B cell (primary cell): ENCODE measurements around the gene CTNND1. TPM values are rescaled to one million over a fixed set of nuclear protein-coding genes. Genes with fewer than 3 reads are reported as not detected.
A peak's percentile ranks its signal among the peaks of the same experiment; 100 is the strongest.

Experiments used
- ATAC-seq: fragments of 200-7000 bp; cut with Tn5 transposase; one replicate; pipeline ENCODE4 v1.10.0; 2021; ENCODE audit warnings: low read depth, mild to moderate bottlenecking, moderate number of reproducible peaks, moderate library complexity
- CTCF ChIA-PET: fragments of 350-600 bp; sonication (Branson Sonifier 250); formaldehyde crosslinking; loops from one replicate; lab custom pipeline; 2021; ENCODE audit warnings: antibody characterized with exemption, inconsistent platforms; lab: Charles Lee
- POLR2A ChIA-PET: fragments of 350-600 bp; sonication (Branson Sonifier 250); formaldehyde crosslinking; loops from one replicate; lab custom pipeline; 2021; ENCODE audit warnings: antibody characterized with exemption; lab: Charles Lee
- DNase-seq: peaks from one replicate; pipeline ENCODE4 v3.0.0; 2013
- H2AFZ ChIP-seq: 2 replicates; pipeline ENCODE4 v1.6.1; 2012; ENCODE audit warnings: mild to moderate bottlenecking, low read depth, low read length; ENCODE audit not compliant: insufficient read depth, poor library complexity, severe bottlenecking
- H3K27ac ChIP-seq, 2 donors: 1 replicate in 1 of 2; 2 replicates in 1 of 2; pipeline ENCODE4 v1.5.1; 2012 to 2013; ENCODE audit warnings: low read length in 2 of 2, mild to moderate bottlenecking in 2 of 2, moderate library complexity in 1 of 2
- H3K27me3 ChIP-seq, 4 experiments: fragments of 200-600 bp in 1 of 4; sonication (generic) in 1 of 4; replicated peaks in 1 of 4; 1 replicate in 2 of 4; 2 replicates in 2 of 4; pipeline versions ENCODE4 v1.6.1 to v1.7.0; 2013 to 2016; ENCODE audit warnings: low read length in 3 of 4, mild to moderate bottlenecking in 2 of 4, mixed read lengths in 1 of 4, moderate library complexity in 1 of 4; ENCODE audit not compliant: insufficient read depth in 4 of 4, control insufficient read depth in 3 of 4; ENCODE audit errors: control extremely low read depth in 1 of 4
- H3K36me3 ChIP-seq, 2 experiments: replicated peaks in 1 of 2; 1 replicate in 1 of 2; 2 replicates in 1 of 2; pipeline versions ENCODE4 v1.6.1 to v1.7.1; 2013; ENCODE audit warnings: low read length in 1 of 2; ENCODE audit not compliant: insufficient read depth in 2 of 2, control insufficient read depth in 1 of 2; ENCODE audit errors: control extremely low read depth in 1 of 2, extremely low read depth in 1 of 2
- H3K4me1 ChIP-seq, 2 donors: fragments of 200-600 bp in 1 of 2; sonication (generic) in 1 of 2; 1 replicate in 1 of 2; 2 replicates in 1 of 2; pipeline versions ENCODE4 v1.5.1 to v1.6.1; 2013 to 2017; ENCODE audit warnings: low read length in 2 of 2; ENCODE audit not compliant: control insufficient read depth in 2 of 2, insufficient read depth in 2 of 2
- H3K4me2 ChIP-seq: replicated peaks from 2 replicates; pipeline ENCODE3; 2012; ENCODE audit warnings: mild to moderate bottlenecking, low read depth, low read length; ENCODE audit not compliant: poor library complexity, severe bottlenecking
- H3K4me3 ChIP-seq, 5 experiments: fragments of 200-600 bp in 1 of 5; sonication (generic) in 1 of 5; 1 replicate in 3 of 5; 2 replicates in 2 of 5; pipeline versions ENCODE4 v1.5.1 to v1.7.0; 2011 to 2016; ENCODE audit warnings: low read length in 4 of 5, mild to moderate bottlenecking in 4 of 5, low read depth in 2 of 5, control low read depth in 1 of 5, moderate library complexity in 1 of 5; ENCODE audit not compliant: insufficient read depth in 1 of 5; ENCODE audit errors: control extremely low read depth in 1 of 5, extremely low read depth in 1 of 5
- H3K79me2 ChIP-seq: fragments of 200-600 bp; sonication (generic); one replicate; pipeline ENCODE4 v1.6.0; 2016; ENCODE audit warnings: low read length; ENCODE audit not compliant: control insufficient read depth, insufficient read depth
- H3K9ac ChIP-seq: fragments of 200-600 bp; sonication (generic); 2 replicates; pipeline ENCODE4 v1.6.1; 2017; ENCODE audit warnings: mild to moderate bottlenecking, low read length, moderate library complexity
- H3K9me3 ChIP-seq, 3 donors: one replicate each; pipeline versions ENCODE4 v1.6.1 to v1.7.1; 2013; ENCODE audit warnings: low read length in 2 of 3; ENCODE audit not compliant: control insufficient read depth in 2 of 3, insufficient read depth in 1 of 3; ENCODE audit errors: control extremely low read depth in 1 of 3
- H4K20me1 ChIP-seq: 2 replicates; pipeline ENCODE4 v1.6.0; 2012; ENCODE audit warnings: mild to moderate bottlenecking, low read length; ENCODE audit not compliant: insufficient read depth, control insufficient read depth, poor library complexity, severe bottlenecking
- H3K27ac Mint-ChIP-seq: one replicate; pipeline ENCODE4 v1.8.0; 2021; ENCODE audit warnings: mixed read lengths
- H3K27me3 Mint-ChIP-seq: one replicate; pipeline ENCODE4 v1.8.0; 2021; ENCODE audit warnings: mixed read lengths
- H3K4me1 Mint-ChIP-seq: one replicate; pipeline ENCODE4 v1.8.0; 2021; ENCODE audit warnings: mixed read lengths
- H3K4me3 Mint-ChIP-seq: one replicate; pipeline ENCODE4 v1.8.0; 2021; ENCODE audit warnings: mixed read lengths
- H3K9me3 Mint-ChIP-seq: one replicate; pipeline ENCODE4 v1.8.0; 2022; ENCODE audit warnings: mixed read lengths; ENCODE audit not compliant: insufficient read depth
- EZH2 ChIP-seq: IDR thresholded peaks from 2 replicates; pipeline ENCODE4 v1.6.1; 2012; ENCODE audit warnings: borderline replicate concordance, low read depth, mild to moderate bottlenecking, moderate library complexity, low read length; ENCODE audit not compliant: insufficient read depth, poor library complexity, severe bottlenecking
- WGBS: methylation state at CpG from one replicate; pipeline ENCODE4 v1.1.5; 2013; ENCODE audit warnings: missing lambda C conversion rate; ENCODE audit not compliant: insufficient coverage; 5-methylcytosine and 5-hydroxymethylcytosine counted together
- intact Hi-C: fragments of 100-400 bp; cut with micrococcal nuclease; formaldehyde crosslinking; loops from one replicate; pipeline ENCODE4 v1.10.0; 2022
- polyA plus RNA-seq: library from polyadenylated mRNA; depleted of rRNA; stranded (reverse); fragments of >200 nt; gene quantifications from 2 replicates; pipeline ENCODE4 v1.2.3, GENCODE V29; 2012
- total RNA-seq, 2 donors: library from RNA; stranded (reverse); fragments of 120-200 nt in 1 of 2; gene quantifications; 1 replicate in 1 of 2; 2 replicates in 1 of 2; pipeline versions ENCODE4 v1.2.3 to v1.2.4, GENCODE V29; 2013 to 2022
- TF ChIP-seq, protein P1 (sequence below): fragments of 200-600 bp; IDR thresholded peaks from one replicate; pipeline ENCODE4 v1.8.0; 2022; ENCODE audit warnings: antibody characterized with exemption, mild to moderate bottlenecking

The CTNND1 gene
- total and polyA plus RNA-seq, 2 donors (not counting 1 experiment from before 2014, with no cell fraction given): 12.1 to 54.4 TPM

DNA sequence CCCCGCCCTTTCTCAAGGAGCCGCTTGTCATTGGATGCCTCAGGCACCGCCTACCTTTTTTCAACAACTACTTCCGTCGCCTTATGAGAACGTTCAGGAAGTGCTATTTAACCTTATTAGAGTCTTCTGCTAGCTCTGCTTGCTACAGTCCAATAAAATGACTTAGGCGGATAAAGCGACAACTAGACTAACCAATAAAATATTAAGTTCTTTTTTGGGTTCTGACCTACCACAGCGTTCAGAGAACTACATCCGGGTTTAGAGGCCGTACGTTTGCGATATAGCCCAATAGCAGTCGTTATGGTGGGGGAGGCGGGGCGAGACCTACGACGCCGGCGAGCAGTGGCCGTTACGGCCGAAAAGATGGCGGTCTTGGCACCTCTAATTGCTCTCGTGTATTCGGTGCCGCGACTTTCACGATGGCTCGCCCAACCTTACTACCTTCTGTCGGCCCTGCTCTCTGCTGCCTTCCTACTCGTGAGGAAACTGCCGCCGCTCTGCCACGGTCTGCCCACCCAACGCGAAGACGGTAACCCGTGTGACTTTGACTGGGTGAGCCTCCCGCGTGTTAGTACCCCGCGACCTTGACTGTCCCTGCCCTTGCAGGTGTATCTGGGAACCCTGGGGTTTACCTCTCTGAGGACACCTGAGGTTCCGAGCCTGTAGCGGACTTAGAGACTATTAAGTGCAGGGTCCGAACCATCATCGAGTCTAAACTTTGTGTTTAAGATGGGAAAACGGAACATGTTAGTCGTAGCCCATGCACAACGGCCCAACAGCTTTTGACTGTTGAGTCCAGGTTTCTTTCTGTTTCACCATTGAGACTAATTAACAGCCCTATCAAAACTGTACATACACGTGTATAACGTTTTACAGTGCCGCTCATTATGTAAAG lies 49.1 kb upstream of the CTNND1 start, which contains the start of gene TMX2:
Gene TMX2 (plus strand): TSS at position 338 of the 895 bp plus-strand sequence. CDS start 26 bp downstream, at position 364.
- H3K4me2 ChIP-seq: peak within 1 kb of the TSS; percentile 89
- H3K4me3 ChIP-seq: peak within 1 kb of the TSS; percentile 78 to 100 (median 93)
- Mint-ChIP-seq H3K4me3 (peak within 1 kb of the TSS; percentile 99), H3K27ac (peak within 1 kb of the TSS; percentile 94), H3K9me3 (no peaks in the 10 kb centered on the region), H3K27me3 (no peaks in the 10 kb centered on the region), H3K4me1 (peaks cover 42% of the 10 kb centered on the region)
- H3K9ac ChIP-seq: peak within 1 kb of the TSS; percentile 98
- H3K79me2 ChIP-seq: peaks cover 72% of the 10 kb centered on the region
- H3K27ac ChIP-seq: peak within 1 kb of the TSS; percentile 70 to 96
- peak; percentile 86 for ATAC-seq
- intact Hi-C loops: loop anchor here (1.0 to 2.0 kb wide), 7 partner anchors 29 to 378 kb away; partner anchors contain the start of genes CLP1, SELENOH and SSRP1
- TF ChIP-seq, protein P1, sequence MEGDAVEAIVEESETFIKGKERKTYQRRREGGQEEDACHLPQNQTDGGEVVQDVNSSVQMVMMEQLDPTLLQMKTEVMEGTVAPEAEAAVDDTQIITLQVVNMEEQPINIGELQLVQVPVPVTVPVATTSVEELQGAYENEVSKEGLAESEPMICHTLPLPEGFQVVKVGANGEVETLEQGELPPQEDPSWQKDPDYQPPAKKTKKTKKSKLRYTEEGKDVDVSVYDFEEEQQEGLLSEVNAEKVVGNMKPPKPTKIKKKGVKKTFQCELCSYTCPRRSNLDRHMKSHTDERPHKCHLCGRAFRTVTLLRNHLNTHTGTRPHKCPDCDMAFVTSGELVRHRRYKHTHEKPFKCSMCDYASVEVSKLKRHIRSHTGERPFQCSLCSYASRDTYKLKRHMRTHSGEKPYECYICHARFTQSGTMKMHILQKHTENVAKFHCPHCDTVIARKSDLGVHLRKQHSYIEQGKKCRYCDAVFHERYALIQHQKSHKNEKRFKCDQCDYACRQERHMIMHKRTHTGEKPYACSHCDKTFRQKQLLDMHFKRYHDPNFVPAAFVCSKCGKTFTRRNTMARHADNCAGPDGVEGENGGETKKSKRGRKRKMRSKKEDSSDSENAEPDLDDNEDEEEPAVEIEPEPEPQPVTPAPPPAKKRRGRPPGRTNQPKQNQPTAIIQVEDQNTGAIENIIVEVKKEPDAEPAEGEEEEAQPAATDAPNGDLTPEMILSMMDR: no peak
- no peak for TF ChIP-seq EZH2
- H2AFZ ChIP-seq: peak within 1 kb of the TSS; percentile 97
- WGBS: under 1% methylated on average over 42 of the region's 53 CpGs
- POLR2A ChIA-PET: interaction anchor here (1.0 to 2.6 kb wide), 5 partner anchors 15 to 88 kb away, joined by 3 to 12 read pairs (median 4); partner anchors contain the start of gene SELENOH
- DNase-seq: peak; percentile 96
- H3K9me3 ChIP-seq: no peaks in the 10 kb centered on the region
- CTCF ChIA-PET: interaction anchor here (1.2 to 5.0 kb wide), 3 partner anchors 88 to 255 kb away, joined by 3 to 43 read pairs (median 4); no protein-coding TSS in a partner anchor
- H3K4me1 ChIP-seq: peaks cover 21 to 28% of the 10 kb centered on the region in 2 donors
- no peaks in the 10 kb centered on the region for H3K36me3 ChIP-seq
- H4K20me1 ChIP-seq: peaks cover 14% of the 10 kb centered on the region
- no peaks in the 10 kb centered on the region for H3K27me3 ChIP-seq
